Nephron (organoid): ENCODE results near the gene TUBAL3.

ENCODE experiments used
- H3K27ac Mint-ChIP-seq, 3 experiments: 2 replicates each; pipeline ENCODE4 v1.8.0; 2020; ENCODE audit warnings: mixed read lengths in 3 of 3, mild to moderate bottlenecking in 2 of 3, moderate library complexity in 1 of 3
- H3K27me3 Mint-ChIP-seq: 2 replicates; pipeline ENCODE4 v1.8.0; 2021; ENCODE audit warnings: low read depth, mild to moderate bottlenecking, moderate library complexity, mixed read lengths
- H3K36me3 Mint-ChIP-seq: 2 replicates; pipeline ENCODE4 v1.8.0; 2020; ENCODE audit warnings: low read depth, mixed read lengths
- H3K4me1 Mint-ChIP-seq: 2 replicates; pipeline ENCODE4 v1.8.0; 2020; ENCODE audit warnings: mixed read lengths
- H3K4me3 Mint-ChIP-seq, 3 experiments: 2 replicates each; pipeline ENCODE4 v1.8.0; 2020; ENCODE audit warnings: mild to moderate bottlenecking in 3 of 3, mixed read lengths in 3 of 3, moderate library complexity in 2 of 3
- H3K9me3 Mint-ChIP-seq: 2 replicates; pipeline ENCODE4 v1.8.0; 2020; ENCODE audit warnings: mixed read lengths
- CTCF ChIP-seq, 3 experiments: fragments of 200-600 bp; sonication (generic); IDR thresholded peaks; one replicate each; pipeline ENCODE4 v1.5.0; 2021; ENCODE audit warnings: antibody characterized with exemption in 3 of 3; ENCODE audit not compliant: unreplicated experiment in 3 of 3

TUBAL3 gene

DNA sequence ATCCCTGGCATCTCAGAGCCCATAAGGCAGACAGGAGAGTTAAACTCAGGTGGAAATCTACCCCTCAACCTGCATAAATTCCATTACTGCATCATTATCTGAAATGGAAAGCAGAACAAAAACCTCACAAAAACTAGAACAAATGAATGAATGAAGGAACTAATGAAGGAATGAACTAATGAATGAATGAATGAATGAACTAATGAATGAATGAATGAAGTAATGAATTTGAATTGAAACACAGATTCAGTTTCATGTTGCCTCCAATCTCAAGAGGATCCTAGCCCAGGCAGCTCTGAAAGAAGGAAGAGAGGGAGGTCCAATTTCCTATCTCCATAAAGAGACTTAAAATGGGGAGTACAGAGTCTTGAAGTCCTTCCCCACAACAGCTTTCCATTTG lies 41.8 kb downstream of the TUBAL3 start:
- no peak for TF ChIP-seq CTCF (IDR thresholded peaks at IDR 0.05; ENCODE audit: unreplicated experiment in 3 of 3)
- Mint-ChIP-seq H3K9me3 (peaks cover 9% of the 10 kb centered on the region), H3K4me3 (no peak overlapping the region), H3K4me1 (peaks cover 6% of the 10 kb centered on the region), H3K27me3 (peaks cover 40% of the 10 kb centered on the region), H3K36me3 (no peaks in the 10 kb centered on the region), H3K27ac (no peak overlapping the region)

- Mint-ChIP-seq H3K4me3 (no peak overlapping the region), H3K9me3 (peaks cover 17% of the 10 kb centered on the region), H3K36me3 (no peaks in the 10 kb centered on the region), H3K4me1 (peaks cover 6% of the 10 kb centered on the region), H3K27me3 (peaks cover 40% of the 10 kb centered on the region), H3K27ac (no peak overlapping the region)
- no peak for TF ChIP-seq CTCF (IDR thresholded peaks at IDR 0.05; ENCODE audit: unreplicated experiment in 3 of 3)
Measured at GRCh38 chr10:5361966-5362365, 42.7 kb downstream of the TUBAL3 start.

- no peak overlapping the region for H3K4me3 Mint-ChIP-seq
- no peak for TF ChIP-seq CTCF (IDR thresholded peaks at IDR 0.05; ENCODE audit: unreplicated experiment in 3 of 3)
- peaks cover 6% of the 10 kb centered on the region for H3K4me1 Mint-ChIP-seq
- H3K9me3 Mint-ChIP-seq = peaks cover 21% of the 10 kb centered on the region
- no peaks in the 10 kb centered on the region for H3K36me3 Mint-ChIP-seq
- H3K27ac Mint-ChIP-seq = no peak overlapping the region
- peaks cover 25% of the 10 kb centered on the region for H3K27me3 Mint-ChIP-seq
Measured at GRCh38 chr10:5360318-5360915, 44.2 kb downstream of the TUBAL3 start.

DNA sequence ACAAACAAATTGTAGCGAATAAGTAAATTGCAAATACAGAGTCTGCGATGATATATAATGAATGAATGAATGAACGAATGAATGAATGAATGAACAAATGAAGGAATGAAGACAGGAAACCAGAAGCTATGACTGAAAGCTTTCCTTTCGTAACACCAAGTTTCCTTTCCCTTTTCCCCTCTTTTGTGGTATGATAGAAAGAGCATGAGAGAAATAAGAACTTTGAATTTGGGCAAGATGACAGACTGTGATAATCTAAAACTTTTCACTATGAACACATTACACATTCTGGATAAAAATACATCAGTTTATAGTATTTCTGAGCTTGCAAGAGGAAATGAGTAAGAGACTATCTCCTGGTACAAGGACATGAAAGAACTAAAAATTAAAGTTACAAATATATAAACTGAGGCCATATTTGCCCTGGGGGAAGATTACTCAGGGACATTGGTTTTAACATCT lies 48.3 kb downstream of the TUBAL3 start:
- no peak overlapping the region for H3K4me3 Mint-ChIP-seq
- H3K4me1 Mint-ChIP-seq = no peaks in the 10 kb centered on the region
- no peaks in the 10 kb centered on the region for H3K36me3 Mint-ChIP-seq
- H3K27ac Mint-ChIP-seq = no peak overlapping the region
- no peak for TF ChIP-seq CTCF (IDR thresholded peaks at IDR 0.05; ENCODE audit: unreplicated experiment in 3 of 3)
- H3K9me3 Mint-ChIP-seq = peaks cover 16% of the 10 kb centered on the region
- no peaks in the 10 kb centered on the region for H3K27me3 Mint-ChIP-seq

GRCh38 chr10:5355594-5356301 lies 48.9 kb downstream of the TUBAL3 start:
- TF ChIP-seq CTCF (IDR thresholded peaks at IDR 0.05; ENCODE audit: unreplicated experiment in 3 of 3) = no peak
- Mint-ChIP-seq H3K9me3 (peaks cover 16% of the 10 kb centered on the region), H3K36me3 (no peaks in the 10 kb centered on the region), H3K27me3 (no peaks in the 10 kb centered on the region), H3K4me1 (no peaks in the 10 kb centered on the region), H3K4me3 (no peak overlapping the region), H3K27ac (no peak overlapping the region)

DNA sequence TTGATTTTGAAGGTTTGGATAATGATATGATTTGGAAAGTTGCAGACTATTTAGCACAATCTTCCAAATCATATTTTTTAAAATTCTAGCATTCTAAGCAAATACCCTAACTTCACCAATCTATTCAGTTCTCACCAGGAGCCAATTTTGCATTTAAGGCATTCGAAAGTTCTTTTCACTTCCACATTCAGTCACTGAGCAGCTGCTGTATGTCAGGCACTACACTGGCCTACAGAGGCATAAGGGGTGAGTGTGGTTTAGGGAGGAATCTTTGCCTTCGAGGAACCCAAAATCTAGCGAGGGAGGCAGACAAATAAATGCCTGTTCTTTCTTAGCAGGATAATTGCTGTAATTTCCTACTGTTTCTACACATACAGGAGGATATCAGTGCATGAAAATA lies 50.6 kb downstream of the TUBAL3 start:
- Mint-ChIP-seq H3K36me3 (no peaks in the 10 kb centered on the region), H3K27me3 (no peaks in the 10 kb centered on the region), H3K4me3 (no peak overlapping the region), H3K4me1 (no peaks in the 10 kb centered on the region), H3K27ac (no peak overlapping the region), H3K9me3 (peaks cover 16% of the 10 kb centered on the region)
- TF ChIP-seq CTCF (IDR thresholded peaks at IDR 0.05; ENCODE audit: unreplicated experiment in 3 of 3) = no peak
